Keratinocyte (primary cell): ENCODE results near the gene DNAJC27.

Experiments used
- CTCF ChIP-seq, 3 experiments: IDR thresholded peaks in 1 of 3; conservative IDR thresholded peaks in 1 of 3; optimal IDR thresholded peaks in 1 of 3; 2 replicates in 2 of 3; 3 replicates in 1 of 3; pipeline versions ENCODE3 to v1.5.1; 2011; ENCODE audit warnings: low read length in 3 of 3, mild to moderate bottlenecking in 3 of 3, moderate library complexity in 2 of 3, control low read depth in 1 of 3, inconsistent platforms in 1 of 3; ENCODE audit not compliant: insufficient read depth in 2 of 3; ENCODE audit errors: extremely low read depth in 1 of 3
- EZH2 ChIP-seq: IDR thresholded peaks from one replicate; pipeline ENCODE4 v1.6.1; 2012; ENCODE audit warnings: inconsistent platforms, mild to moderate bottlenecking, low read length, moderate library complexity

- no peak for TF ChIP-seq CTCF (optimal IDR thresholded peaks at IDR 0.05 in 1 of 3, IDR thresholded peaks at IDR 0.05 in 1 of 3, conservative IDR thresholded peaks at IDR 0.05 in 1 of 3; ENCODE audit: extremely low read depth in 1 of 3, insufficient read depth in 2 of 3, low read length in 3 of 3)
- TF ChIP-seq EZH2, result no peak
These were observed 48.6 kb downstream of the DNAJC27 start for GRCh38 chr2:24923106-24923505.
